HEK293T (cell line): ENCODE data around the gene GOLM1.

Experiments used
- CTCF ChIA-PET: fragments of 350-600 bp; formaldehyde crosslinking; extraction: SDS; loops from one replicate; lab custom pipeline; 2021; ENCODE audit warnings: antibody characterized with exemption, inconsistent platforms; lab: Yijun Ruan, JAX
- POLR2A ChIA-PET: fragments of 350-600 bp; formaldehyde crosslinking; extraction: SDS; loops from one replicate; lab custom pipeline; 2020; ENCODE audit warnings: antibody characterized with exemption, inconsistent platforms; lab: Yijun Ruan, JAX
- DNase-seq: peaks from one replicate; pipeline ENCODE4 v3.0.0; 2012; ENCODE audit warnings: mixed read lengths; ENCODE audit errors: extremely low spot score
- ARNT ChIP-seq: fragments of 450-650 bp; IDR thresholded peaks from 2 replicates; pipeline ENCODE4 v1.6.1; 2017; ENCODE audit warnings: mild to moderate bottlenecking
- BHLHE40 ChIP-seq: fragments of 450-650 bp; IDR thresholded peaks from 2 replicates; pipeline ENCODE4 v1.6.1; 2016; ENCODE audit warnings: mild to moderate bottlenecking, moderate library complexity, borderline replicate concordance
- CTBP1 ChIP-seq: fragments of 450-650 bp; IDR thresholded peaks from 2 replicates; pipeline ENCODE4 v1.6.1; 2016; ENCODE audit warnings: borderline replicate concordance
- ELF4 ChIP-seq: fragments of 450-650 bp; IDR thresholded peaks from 2 replicates; pipeline ENCODE4 v1.6.1; 2017; ENCODE audit warnings: antibody characterized with exemption
- FOXA1 ChIP-seq: fragments of 450-650 bp; IDR thresholded peaks from 2 replicates; pipeline ENCODE4 v1.6.1; 2016; ENCODE audit warnings: mild to moderate bottlenecking
- FOXK2 ChIP-seq: fragments of 450-650 bp; IDR thresholded peaks from 2 replicates; pipeline ENCODE4 v1.6.1; 2016; ENCODE audit warnings: mild to moderate bottlenecking
- FOXM1 ChIP-seq: fragments of 450-650 bp; IDR thresholded peaks from 2 replicates; pipeline ENCODE4 v1.6.1; 2017; ENCODE audit warnings: mild to moderate bottlenecking, borderline replicate concordance
- HDGF ChIP-seq: fragments of 450-650 bp; IDR thresholded peaks from 2 replicates; pipeline ENCODE4 v1.6.1; 2017; ENCODE audit warnings: antibody characterized with exemption, borderline replicate concordance
- L3MBTL2 ChIP-seq: fragments of 450-650 bp; conservative IDR thresholded peaks from 2 replicates; pipeline ENCODE4 v1.6.1; 2016; ENCODE audit warnings: mild to moderate bottlenecking
- LEF1 ChIP-seq: fragments of 450-650 bp; IDR thresholded peaks from 2 replicates; pipeline ENCODE4 v1.6.1; 2017; ENCODE audit warnings: mild to moderate bottlenecking, borderline replicate concordance
- NFRKB ChIP-seq: fragments of 450-650 bp; IDR thresholded peaks from 2 replicates; pipeline ENCODE4 v1.6.1; 2016; ENCODE audit warnings: mild to moderate bottlenecking, moderate library complexity
- SP1 ChIP-seq: fragments of 450-650 bp; IDR thresholded peaks from 2 replicates; pipeline ENCODE4 v1.6.1; 2017
- SUZ12 ChIP-seq: fragments of 450-650 bp; IDR thresholded peaks from 2 replicates; pipeline ENCODE4 v1.6.1; 2016; ENCODE audit warnings: mild to moderate bottlenecking
- TARDBP ChIP-seq: fragments of 450-650 bp; IDR thresholded peaks from 2 replicates; pipeline ENCODE4 v1.6.1; 2016
- ZNF384 ChIP-seq: fragments of 450-650 bp; IDR thresholded peaks from 2 replicates; pipeline ENCODE4 v1.6.1; 2016
- TF ChIP-seq, protein P1 (sequence below): fragments of 450-650 bp; IDR thresholded peaks from 2 replicates; pipeline ENCODE4 v1.6.1; 2016

The GOLM1 gene

DNA sequence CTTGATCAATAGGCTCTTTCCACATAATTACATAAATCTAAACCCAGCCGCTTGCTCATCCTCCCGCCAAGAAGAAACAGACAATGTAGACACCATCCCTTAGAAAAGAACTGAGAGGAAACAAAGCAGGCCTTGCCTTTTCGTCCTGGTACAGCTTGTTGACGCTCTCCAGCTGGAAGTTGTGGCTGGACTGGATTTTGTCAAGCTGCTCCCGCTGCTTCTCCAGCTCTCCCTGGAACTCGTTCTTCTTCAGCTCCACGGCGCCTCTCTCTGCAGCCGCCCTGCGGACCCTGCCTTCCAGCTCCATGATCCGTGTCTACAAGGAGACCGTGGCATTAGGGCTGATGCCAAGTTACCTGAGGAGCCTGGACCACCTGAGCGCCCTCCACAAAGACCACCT lies 22.1 kb downstream of the GOLM1 start:
- TF ChIP-seq CTBP1: no peak
- ChIA-PET CTCF (no interaction called here), POLR2A (no interaction called here)
- DNase-seq: no peak

DNA sequence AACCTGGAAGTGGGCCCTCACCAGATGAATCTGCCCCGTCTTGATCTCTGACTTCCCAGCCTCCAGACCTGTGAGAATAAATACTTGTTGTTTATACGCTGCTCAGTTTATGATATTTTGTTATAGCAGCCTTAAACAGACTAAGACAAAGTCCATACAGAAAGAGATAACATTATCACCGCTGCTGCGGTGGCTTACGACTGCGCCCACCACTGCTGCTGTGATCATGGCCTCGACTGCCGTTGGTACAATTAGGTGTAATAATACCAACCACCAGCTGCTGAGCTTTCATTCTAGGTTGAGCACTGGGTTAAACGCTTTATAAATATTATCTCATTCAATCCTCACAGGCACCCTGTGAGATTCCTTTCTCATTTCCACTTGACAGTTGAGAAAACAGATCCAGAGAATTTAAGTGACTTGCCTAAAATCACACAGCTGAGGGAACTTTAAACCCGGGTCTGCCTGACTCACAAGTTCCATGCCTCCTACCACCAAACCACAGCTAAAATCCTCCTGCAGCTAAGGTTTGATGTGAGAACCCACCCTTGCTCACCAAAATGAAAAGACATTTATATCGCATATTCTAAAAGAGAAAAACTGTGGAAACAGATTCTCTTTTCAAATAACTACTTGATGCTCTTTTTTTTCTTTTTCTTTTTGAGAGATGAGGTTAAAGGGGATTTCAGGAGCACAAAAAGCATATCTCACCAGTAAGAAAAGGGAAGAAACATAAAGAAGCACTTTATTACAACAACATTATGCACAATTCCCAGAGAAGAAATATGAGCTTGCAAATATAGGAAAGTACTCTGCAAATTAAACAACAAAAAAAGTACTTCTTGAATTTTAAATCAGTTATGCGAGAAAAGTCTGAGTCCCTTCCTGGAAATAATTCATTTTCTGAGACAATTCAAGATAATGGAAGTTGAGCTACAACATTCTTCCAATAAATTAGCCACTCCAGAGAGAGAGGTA lies 23.9 kb downstream of the GOLM1 start:
- POLR2A ChIA-PET: no interaction called here
- DNase-seq: no peak
- TF ChIP-seq BHLHE40 (no peak), ARNT (no peak), HDGF (no peak), LEF1 (no peak), FOXK2 (no peak), TARDBP (no peak), SP1 (no peak), L3MBTL2 (no peak), ZNF384 (no peak), FOXM1 (no peak), CTBP1 (no peak), NFRKB (no peak), ELF4 (no peak), SUZ12 (no peak), FOXA1 (no peak)
- TF ChIP-seq, protein P1, sequence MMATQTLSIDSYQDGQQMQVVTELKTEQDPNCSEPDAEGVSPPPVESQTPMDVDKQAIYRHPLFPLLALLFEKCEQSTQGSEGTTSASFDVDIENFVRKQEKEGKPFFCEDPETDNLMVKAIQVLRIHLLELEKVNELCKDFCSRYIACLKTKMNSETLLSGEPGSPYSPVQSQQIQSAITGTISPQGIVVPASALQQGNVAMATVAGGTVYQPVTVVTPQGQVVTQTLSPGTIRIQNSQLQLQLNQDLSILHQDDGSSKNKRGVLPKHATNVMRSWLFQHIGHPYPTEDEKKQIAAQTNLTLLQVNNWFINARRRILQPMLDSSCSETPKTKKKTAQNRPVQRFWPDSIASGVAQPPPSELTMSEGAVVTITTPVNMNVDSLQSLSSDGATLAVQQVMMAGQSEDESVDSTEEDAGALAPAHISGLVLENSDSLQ: no peak
- CTCF ChIA-PET: interaction anchor here (0.5 to 0.6 kb wide), 2 partner anchors 68 to 86 kb away, joined by 3 to 4 read pairs; no protein-coding TSS in a partner anchor

DNA sequence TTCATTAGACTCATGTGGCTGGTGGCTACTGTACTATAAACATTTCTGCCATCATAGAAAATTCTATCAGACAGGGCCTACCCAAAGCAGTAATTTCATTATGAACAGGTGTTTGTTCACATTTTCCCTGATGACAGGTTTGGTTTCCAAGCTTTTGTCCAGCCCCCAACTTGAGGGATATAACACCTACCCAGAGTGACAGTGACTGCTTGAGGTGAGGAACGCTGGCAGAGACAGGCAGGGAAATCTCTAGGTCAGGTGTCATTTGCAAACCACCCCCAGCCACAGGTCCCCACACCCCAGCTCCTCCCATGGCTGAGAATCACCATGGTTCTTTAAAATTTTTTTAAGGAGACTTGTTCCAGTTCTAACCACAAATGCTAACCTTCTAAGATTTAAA lies 25.5 kb downstream of the GOLM1 start:
- ChIA-PET POLR2A (no interaction called here), CTCF (no interaction called here)
- TF ChIP-seq CTBP1 (no peak), FOXA1 (no peak), TARDBP (no peak), FOXM1 (no peak), SUZ12 (no peak), HDGF (no peak), LEF1 (no peak), ARNT (no peak), L3MBTL2 (no peak), BHLHE40 (no peak), NFRKB (no peak), FOXK2 (no peak)
- TF ChIP-seq, protein P1: no peak
- no peak for DNase-seq

DNA sequence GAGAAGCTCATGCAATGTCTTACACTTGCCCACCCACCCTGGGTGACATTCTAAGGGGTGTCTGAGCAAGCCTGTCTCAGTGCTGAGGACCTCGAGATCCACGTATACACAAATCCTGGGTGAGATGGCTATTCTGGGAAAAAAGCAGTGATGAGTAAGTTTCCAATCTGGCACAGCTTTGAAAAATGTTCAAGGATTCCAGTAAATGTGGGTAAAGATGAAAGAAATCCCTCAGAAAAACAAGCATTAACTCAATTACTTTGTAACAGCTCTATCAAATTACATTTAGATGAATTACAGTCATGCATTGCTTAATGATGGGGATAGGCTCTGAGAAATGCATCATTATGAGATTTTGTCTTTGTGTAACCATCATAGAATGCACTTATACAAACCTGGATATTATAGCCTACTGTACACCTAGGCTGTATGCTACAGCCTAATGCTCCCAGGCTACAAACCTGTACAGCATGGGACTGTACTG lies 26.9 kb downstream of the GOLM1 start:
- ChIA-PET CTCF (interaction anchor here (0.7 kb wide), 1 partner anchor 28 kb away, joined by 3 read pairs; no protein-coding TSS in a partner anchor), POLR2A (no interaction called here)
- TF ChIP-seq NFRKB (no peak), L3MBTL2 (no peak), SUZ12 (no peak), ELF4 (no peak), CTBP1 (no peak), BHLHE40 (no peak), SP1 (no peak), ZNF384 (no peak), LEF1 (no peak), FOXA1 (no peak), FOXK2 (no peak), TARDBP (no peak), ARNT (no peak), FOXM1 (no peak), HDGF (no peak)
- TF ChIP-seq, protein P1: no peak
- no peak for DNase-seq

DNA sequence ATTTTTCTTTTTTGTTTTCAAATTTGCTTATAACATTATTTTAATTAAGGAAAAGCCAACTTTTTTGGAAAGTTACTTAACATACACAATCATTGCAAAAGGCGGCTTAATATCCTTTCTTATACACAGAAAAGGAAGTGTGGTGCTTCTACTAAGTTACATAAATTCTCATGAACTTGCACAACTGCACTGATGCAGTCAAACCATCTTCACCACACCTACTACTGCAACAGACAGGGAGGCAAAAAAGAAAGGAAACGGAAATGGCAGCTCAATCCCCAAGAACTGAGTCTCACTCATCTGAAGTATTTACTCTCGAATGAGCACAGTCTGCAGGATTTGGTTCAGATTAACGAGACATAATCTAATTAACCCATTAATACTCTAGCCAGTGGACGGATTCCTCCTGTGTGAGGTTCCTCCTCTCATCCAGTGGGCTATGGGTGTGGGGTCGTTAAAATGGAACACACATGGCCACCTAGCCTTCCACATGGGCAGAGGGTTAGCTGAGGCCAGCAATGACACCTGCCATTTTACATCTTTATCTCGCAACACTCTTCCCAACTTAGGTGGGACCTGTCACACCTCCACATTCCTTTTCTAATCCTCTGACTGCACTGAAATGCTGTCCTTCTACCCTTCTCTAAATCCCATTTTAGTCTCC lies 30.0 kb downstream of the GOLM1 start:
- TF ChIP-seq TARDBP (no peak), SP1 (no peak), CTBP1 (no peak), NFRKB (no peak), LEF1 (no peak), ARNT (no peak), BHLHE40 (no peak), HDGF (no peak), SUZ12 (no peak), FOXM1 (no peak), L3MBTL2 (no peak), FOXK2 (no peak), ELF4 (no peak), FOXA1 (no peak)
- TF ChIP-seq, protein P1: no peak
- CTCF ChIA-PET: interaction anchor here (0.6 kb wide), 1 partner anchor 47 kb away, joined by 4 read pairs; no protein-coding TSS in a partner anchor
- POLR2A ChIA-PET: no interaction called here
- no peak for DNase-seq
